ENCODE data around the gene NRG2. TPM values are rescaled to one million over a fixed set of nuclear protein-coding genes. Genes with fewer than 3 reads are reported as not detected.

NRG2 gene
- polyA plus RNA-seq, 1 of the 3 experiments (the other 2 are of a cell fraction): 3.7 TPM

- 92% methylated on average over 10 of the region's 13 CpGs for WGBS (ENCODE audit: low lambda C conversion rate)
- TF ChIP-seq EZH2phosphoT487 (IDR thresholded peaks at IDR 0.05; ENCODE audit: borderline replicate concordance, low read depth) (no peak), FOSL2 (IDR thresholded peaks at IDR 0.05; ENCODE audit: borderline replicate concordance, low read depth) (no peak), MXI1 (IDR thresholded peaks at IDR 0.05; ENCODE audit: low read depth, low read length) (no peak), CHD2 (IDR thresholded peaks at IDR 0.05; ENCODE audit: low read length, partially characterized antibody) (no peak), SMC3 (IDR thresholded peaks at IDR 0.05; ENCODE audit: low read depth, low read length) (no peak), RFX5 (IDR thresholded peaks at IDR 0.05; ENCODE audit: low read length) (no peak), USF1 (IDR thresholded peaks at IDR 0.05; ENCODE audit: borderline replicate concordance, low read depth) (no peak), TEAD4 (IDR thresholded peaks at IDR 0.05; ENCODE audit: borderline replicate concordance, insufficient read depth) (no peak), EP300 (IDR thresholded peaks at IDR 0.05; ENCODE audit: borderline replicate concordance in 1 of 2, low read depth in 1 of 2, low read length in 1 of 2) (no peak), CTCF (IDR thresholded peaks at IDR 0.05) (no peak)
- Histone ChIP-seq H3K27me3 (ENCODE audit: insufficient read depth) (no peaks in the 10 kb centered on the region), H3K79me2 (ENCODE audit: insufficient read depth) (no peaks in the 10 kb centered on the region), H3K4me3 (ENCODE audit: low read depth in 2 of 2, low read length in 1 of 2) (no peak overlapping the region), H3K36me3 (replicated peaks in 1 of 2; ENCODE audit: control insufficient read depth in 1 of 2, insufficient read depth in 2 of 2, low read length in 1 of 2) (no peaks in the 10 kb centered on the region), H3K4me1 (ENCODE audit: control insufficient read depth in 1 of 2, insufficient read depth in 2 of 2, low read depth in 1 of 2, low read length in 1 of 2) (peaks cover 0 to 28% of the 10 kb centered on the region in 2 experiments; a peak in 1 of 4 replicates), H3F3A (replicated peaks; ENCODE audit: insufficient read depth) (no peaks in the 10 kb centered on the region), H2AFZ (ENCODE audit: low read depth) (no peak overlapping the region), H3K9ac (no peak overlapping the region), H4K20me1 (ENCODE audit: insufficient read depth) (no peaks in the 10 kb centered on the region), H3K27ac (ENCODE audit: low read depth in 2 of 2, low read length in 1 of 2) (no peak overlapping the region), H3K9me2 (no peaks in the 10 kb centered on the region), H3K9me3 (no peaks in the 10 kb centered on the region), H3K4me2 (no peak overlapping the region)
- DNase-seq: no peak
- ChIA-PET POLR2A (no interaction called here), CTCF (interaction anchor here (0.8 to 2.6 kb wide), 5 partner anchors 13 to 175 kb away, joined by 3 to 17 read pairs (median 3); no protein-coding TSS in a partner anchor)
Measured at GRCh38 chr5:139952574-139952973, 90.5 kb downstream of the NRG2 start.

GRCh38 chr5:139951983-139952382, 91.1 kb downstream of the NRG2 start:
- H3K4me2 ChIP-seq: no peak overlapping the region
- no peaks in the 10 kb centered on the region for H3K27me3 ChIP-seq (ENCODE audit: insufficient read depth)
- no peaks in the 10 kb centered on the region for H3K9me2 ChIP-seq
- no peaks in the 10 kb centered on the region for H4K20me1 ChIP-seq (ENCODE audit: insufficient read depth)
- no peaks in the 10 kb centered on the region for H3F3A ChIP-seq (replicated peaks; ENCODE audit: insufficient read depth)
- H3K36me3 ChIP-seq (replicated peaks in 1 of 2; ENCODE audit: control insufficient read depth in 1 of 2, insufficient read depth in 2 of 2, low read length in 1 of 2): no peaks in the 10 kb centered on the region
- TF ChIP-seq IRF3 (IDR thresholded peaks at IDR 0.05; ENCODE audit: low read depth, low read length) (no peak), NRF1 (IDR thresholded peaks at IDR 0.05; ENCODE audit: low read depth, low read length) (no peak), ZBTB33 (IDR thresholded peaks at IDR 0.05; ENCODE audit: borderline replicate concordance, low read depth) (no peak)
- no peaks in the 10 kb centered on the region for H3K9me3 ChIP-seq
- no peak for DNase-seq
- H2AFZ ChIP-seq (ENCODE audit: low read depth): no peak overlapping the region
- H3K9ac ChIP-seq: no peak overlapping the region
- no peak overlapping the region for H3K27ac ChIP-seq (ENCODE audit: low read depth in 2 of 2, low read length in 1 of 2)
- CTCF ChIA-PET: interaction anchor here (0.8 to 2.6 kb wide), 5 partner anchors 13 to 175 kb away, joined by 3 to 17 read pairs (median 3); no protein-coding TSS in a partner anchor
- peaks cover 0 to 28% of the 10 kb centered on the region in 2 experiments; a peak in 1 of 4 replicates for H3K4me1 ChIP-seq (ENCODE audit: control insufficient read depth in 1 of 2, insufficient read depth in 2 of 2, low read depth in 1 of 2, low read length in 1 of 2)
- POLR2A ChIA-PET: no interaction called here
- H3K4me3 ChIP-seq (ENCODE audit: low read depth in 2 of 2, low read length in 1 of 2): no peak overlapping the region
- 93% methylated on average over 1 of the region's 1 CpG for WGBS (ENCODE audit: low lambda C conversion rate)
- no peaks in the 10 kb centered on the region for H3K79me2 ChIP-seq (ENCODE audit: insufficient read depth)
